Measurements from ENCODE around the gene KLHL11. TPM values are rescaled to one million over a fixed set of nuclear protein-coding genes. Genes with fewer than 3 reads are reported as not detected.

Gene KLHL11
- total and polyA plus RNA-seq, 4 experiments from 2014 or later: 1.0 to 20.8 (median 14.1) TPM

GRCh38 chr17:41870097-41870496 lies 4.9 kb upstream of the KLHL11 start:
- H3K27me3 Mint-ChIP-seq: no peaks in the 10 kb centered on the region
- POLR2A ChIA-PET (ENCODE audit: partially characterized antibody): no interaction called here

GRCh38 chr17:41869426-41869825 lies 4.2 kb upstream of the KLHL11 start:
- no peak overlapping the region for H3K27ac Mint-ChIP-seq
- intact Hi-C loops (cut with micrococcal nuclease): no loop called here

More at GRCh38 chr17:41870097-41870496, 4.9 kb upstream of the KLHL11 start:
- Histone ChIP-seq H3K4me3 (ENCODE audit: low read length in 2 of 2) (no peak overlapping the region), H3K4me1 (ENCODE audit: insufficient read depth, low read length) (no peaks in the 10 kb centered on the region), H3K27ac (ENCODE audit: low read depth, low read length) (no peak overlapping the region), H3K9me3 (ENCODE audit: control insufficient read depth in 1 of 2, low read length in 2 of 2) (no peaks in the 10 kb centered on the region), H3K27me3 (ENCODE audit: insufficient read depth, low read length) (no peaks in the 10 kb centered on the region), H3K36me3 (ENCODE audit: insufficient read depth, low read length) (peaks cover 31% of the 10 kb centered on the region)
- Mint-ChIP-seq H3K27ac (peak overlapping the region in 1 of 7 donors; percentile 39), H3K4me1 (peaks cover 4 to 19% (median 5%) of the 10 kb centered on the region in 4 donors), H3K9me3 (no peaks in the 10 kb centered on the region), H3K36me3 (peaks cover 31 to 69% of the 10 kb centered on the region in 2 donors), H3K4me3 (no peak overlapping the region)
- CTCF ChIA-PET (ENCODE audit: partially characterized antibody): no interaction called here
- intact Hi-C loops (cut with micrococcal nuclease): no loop called here
- no peak for DNase-seq

DNA sequence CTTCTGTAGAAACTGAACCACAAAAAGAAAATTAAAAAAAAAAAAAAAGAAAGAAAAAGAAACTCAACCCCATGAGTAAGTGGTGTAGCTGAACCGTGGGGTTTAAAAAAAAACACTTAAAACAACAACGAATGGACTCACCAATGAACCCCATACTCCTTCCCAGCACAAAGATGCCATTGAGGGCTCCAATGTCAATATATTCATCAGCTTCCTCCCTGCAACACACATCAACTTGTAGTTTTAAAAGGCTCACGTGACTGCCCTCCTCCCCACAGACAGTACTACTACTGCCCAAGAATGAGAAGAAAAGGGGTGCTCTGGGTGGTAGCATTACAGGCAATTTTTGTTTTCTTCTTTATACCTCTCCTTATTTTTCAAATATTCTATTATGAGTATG lies 3.3 kb upstream of the KLHL11 start:
- Histone ChIP-seq H3K4me1 (ENCODE audit: insufficient read depth, low read length) (peaks cover 9% of the 10 kb centered on the region), H3K4me3 (ENCODE audit: low read length in 2 of 2) (no peak overlapping the region), H3K27ac (ENCODE audit: low read depth, low read length) (no peak overlapping the region), H3K36me3 (ENCODE audit: insufficient read depth, low read length) (peaks cover 31% of the 10 kb centered on the region), H3K27me3 (ENCODE audit: insufficient read depth, low read length) (no peaks in the 10 kb centered on the region), H3K9me3 (ENCODE audit: control insufficient read depth in 1 of 2, low read length in 2 of 2) (no peaks in the 10 kb centered on the region)
- no peak for DNase-seq
- peaks cover 26 to 61% of the 10 kb centered on the region in 2 donors for H3K36me3 Mint-ChIP-seq
- no peak overlapping the region for H3K4me3 Mint-ChIP-seq
- ChIA-PET CTCF (ENCODE audit: partially characterized antibody) (no interaction called here), POLR2A (ENCODE audit: partially characterized antibody) (interaction anchor here (0.7 kb wide), 1 partner anchor 11 kb away, joined by 4 read pairs; no protein-coding TSS in a partner anchor)
- H3K4me1 Mint-ChIP-seq: peaks cover 4 to 19% (median 5%) of the 10 kb centered on the region in 4 donors
- H3K27ac Mint-ChIP-seq: peak overlapping the region in 3 of 7 donors; percentile 66 to 87 (median 84)
- intact Hi-C loops (cut with micrococcal nuclease): no loop called here
- H3K27me3 Mint-ChIP-seq: no peaks in the 10 kb centered on the region
- H3K9me3 Mint-ChIP-seq: no peaks in the 10 kb centered on the region

More at GRCh38 chr17:41869426-41869825, 4.2 kb upstream of the KLHL11 start:
- no peak overlapping the region for H3K27ac ChIP-seq (ENCODE audit: low read depth, low read length)
- no peak overlapping the region for H3K4me3 ChIP-seq (ENCODE audit: low read length in 2 of 2)
- H3K27me3 ChIP-seq (ENCODE audit: insufficient read depth, low read length): no peaks in the 10 kb centered on the region
- Mint-ChIP-seq H3K9me3 (no peaks in the 10 kb centered on the region), H3K27me3 (no peaks in the 10 kb centered on the region), H3K36me3 (peaks cover 26 to 66% of the 10 kb centered on the region in 2 donors), H3K4me3 (no peak overlapping the region), H3K4me1 (peaks cover 4 to 19% (median 5%) of the 10 kb centered on the region in 4 donors)
- ChIA-PET CTCF (ENCODE audit: partially characterized antibody) (no interaction called here), POLR2A (ENCODE audit: partially characterized antibody) (no interaction called here)
- no peaks in the 10 kb centered on the region for H3K9me3 ChIP-seq (ENCODE audit: control insufficient read depth in 1 of 2, low read length in 2 of 2)
- no peak for DNase-seq
- H3K36me3 ChIP-seq (ENCODE audit: insufficient read depth, low read length): peaks cover 31% of the 10 kb centered on the region
- peaks cover under 1% of the 10 kb centered on the region for H3K4me1 ChIP-seq (ENCODE audit: insufficient read depth, low read length)

- peak overlapping the region in 3 of 7 donors; percentile 89 to 93 (median 92) for H3K27ac Mint-ChIP-seq
- no peaks in the 10 kb centered on the region for H3K27me3 Mint-ChIP-seq
- peak overlapping the region in 1 of 2 donors; percentile 78 for H3K4me3 ChIP-seq (ENCODE audit: low read length in 2 of 2)
Observed at GRCh38 chr17:41865596-41865893, 322 bp upstream of the KLHL11 start.

DNA sequence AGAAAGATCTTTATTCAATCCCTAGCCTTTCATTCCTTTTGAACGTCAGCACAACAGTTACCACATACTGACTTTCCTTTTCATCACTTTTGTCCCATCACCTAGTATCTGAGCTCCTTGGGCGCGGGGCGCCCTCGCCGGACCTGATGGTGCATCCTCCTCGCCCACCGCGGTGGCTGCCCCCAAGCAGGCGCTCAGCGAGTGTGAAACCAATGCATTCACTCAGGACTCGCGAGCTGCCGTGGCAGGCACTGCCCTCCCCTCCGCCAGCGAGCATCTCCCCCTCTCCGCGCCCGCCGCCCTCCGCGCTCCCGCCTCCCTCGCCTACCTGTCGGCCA lies 756 bp downstream of the KLHL11 start:
- ChIA-PET POLR2A (ENCODE audit: partially characterized antibody) (interaction anchor here (0.6 to 3.3 kb wide), 19 partner anchors 13 to 1524 kb away, joined by 3 to 25 read pairs (median 5); partner anchors contain the start of genes ACLY, CNP, DHX58 and DNAJC7), CTCF (ENCODE audit: partially characterized antibody) (interaction anchor here (1.1 to 2.5 kb wide), 3 partner anchors 53 to 155 kb away, joined by 3 to 8 read pairs (median 6); partner anchors contain the start of genes NKIRAS2 and P3H4)
- no peaks in the 10 kb centered on the region for H3K9me3 ChIP-seq (ENCODE audit: control insufficient read depth in 1 of 2, low read length in 2 of 2)
- H3K4me3 Mint-ChIP-seq: no peak overlapping the region
- peak overlapping the region; percentile 26 to 78 for H3K4me3 ChIP-seq (ENCODE audit: low read length in 2 of 2)
- H3K9me3 Mint-ChIP-seq: peaks cover 0 to 1% (median 0%) of the 10 kb centered on the region in 8 donors
- H3K36me3 Mint-ChIP-seq: peaks cover 15 to 25% of the 10 kb centered on the region in 2 donors
- H3K27me3 ChIP-seq (ENCODE audit: insufficient read depth, low read length): no peaks in the 10 kb centered on the region
- no peak overlapping the region for H3K27ac Mint-ChIP-seq
- peaks cover 11 to 37% (median 23%) of the 10 kb centered on the region in 4 donors for H3K4me1 Mint-ChIP-seq
- intact Hi-C loops (cut with micrococcal nuclease): no loop called here
- peak overlapping the region; percentile 71 for H3K27ac ChIP-seq (ENCODE audit: low read depth, low read length)
- no peaks in the 10 kb centered on the region for H3K27me3 Mint-ChIP-seq
- H3K36me3 ChIP-seq (ENCODE audit: insufficient read depth, low read length): peaks cover 7% of the 10 kb centered on the region
- no peak for DNase-seq
- H3K4me1 ChIP-seq (ENCODE audit: insufficient read depth, low read length): peaks cover 46% of the 10 kb centered on the region

More at GRCh38 chr17:41865596-41865893, 322 bp upstream of the KLHL11 start:
- peaks cover 37% of the 10 kb centered on the region for H3K4me1 ChIP-seq (ENCODE audit: insufficient read depth, low read length)
- Mint-ChIP-seq H3K4me3 (peak overlapping the region in 1 of 8 donors; percentile 82), H3K36me3 (peaks cover 15 to 34% of the 10 kb centered on the region in 2 donors), H3K4me1 (peaks cover 8 to 34% (median 15%) of the 10 kb centered on the region in 4 donors), H3K9me3 (peaks cover 0 to 1% (median 0%) of the 10 kb centered on the region in 8 donors)
- intact Hi-C loops (cut with micrococcal nuclease): loop anchor here (1.0 kb wide), 3 partner anchors 54 to 101 kb away; partner anchors contain the start of genes CNP and ODAD4
- POLR2A ChIA-PET (ENCODE audit: partially characterized antibody): interaction anchor here (0.6 to 3.3 kb wide), 17 partner anchors 14 to 662 kb away, joined by 3 to 25 read pairs (median 5); partner anchors contain the start of genes ACLY, CNP, DHX58 and DNAJC7
- no peaks in the 10 kb centered on the region for H3K27me3 ChIP-seq (ENCODE audit: insufficient read depth, low read length)
- DNase-seq: no peak
- H3K36me3 ChIP-seq (ENCODE audit: insufficient read depth, low read length): peaks cover 13% of the 10 kb centered on the region
- H3K27ac ChIP-seq (ENCODE audit: low read depth, low read length): peak overlapping the region; percentile 71
- CTCF ChIA-PET (ENCODE audit: partially characterized antibody): interaction anchor here (1.1 kb wide), 1 partner anchor 30 kb away, joined by 3 read pairs; no protein-coding TSS in a partner anchor
- H3K9me3 ChIP-seq (ENCODE audit: control insufficient read depth in 1 of 2, low read length in 2 of 2): no peaks in the 10 kb centered on the region

- no peaks in the 10 kb centered on the region for H3K27me3 ChIP-seq (ENCODE audit: insufficient read depth, low read length)
- peaks cover 46% of the 10 kb centered on the region for H3K4me1 ChIP-seq (ENCODE audit: insufficient read depth, low read length)
- H3K36me3 ChIP-seq (ENCODE audit: insufficient read depth, low read length): peaks cover 3% of the 10 kb centered on the region
- H3K9me3 ChIP-seq (ENCODE audit: control insufficient read depth in 1 of 2, low read length in 2 of 2): no peaks in the 10 kb centered on the region
- Mint-ChIP-seq H3K36me3 (peaks cover 8 to 17% of the 10 kb centered on the region in 2 donors), H3K9me3 (peaks cover 0 to 1% (median 0%) of the 10 kb centered on the region in 8 donors), H3K27ac (no peak overlapping the region), H3K4me3 (no peak overlapping the region), H3K4me1 (peaks cover 12 to 30% (median 23%) of the 10 kb centered on the region in 4 donors), H3K27me3 (no peaks in the 10 kb centered on the region)
- intact Hi-C loops (cut with micrococcal nuclease): no loop called here
- ChIA-PET CTCF (ENCODE audit: partially characterized antibody) (interaction anchor here (0.5 to 2.5 kb wide), 2 partner anchors 11 to 52 kb away, joined by 3 to 8 read pairs; partner anchors contain the start of gene P3H4), POLR2A (ENCODE audit: partially characterized antibody) (interaction anchor here (2.3 to 3.3 kb wide), 4 partner anchors 27 to 154 kb away, joined by 18 to 25 read pairs (median 22); partner anchors contain the start of genes ACLY, DNAJC7, FKBP10 and KLHL10)
- peak; percentile 22 to 46 (median 43) for DNase-seq
- no peak overlapping the region for H3K27ac ChIP-seq (ENCODE audit: low read depth, low read length)
- peak overlapping the region in 1 of 2 donors; percentile 78 for H3K4me3 ChIP-seq (ENCODE audit: low read length in 2 of 2)
Observed at GRCh38 chr17:41863074-41863848, 2.0 kb downstream of the KLHL11 start.
